GM12892 (cell line): ENCODE data around the gene SRD5A3.

Experiments used
- POLR2A ChIP-seq: IDR thresholded peaks from 2 replicates; pipeline ENCODE4 v1.6.1; 2011; ENCODE audit warnings: low read depth, low read length, control low read depth
- POLR2AphosphoS5 ChIP-seq: IDR thresholded peaks from 2 replicates; pipeline ENCODE4 v1.6.1; 2011; ENCODE audit warnings: low read depth, low read length, control low read depth

DNA sequence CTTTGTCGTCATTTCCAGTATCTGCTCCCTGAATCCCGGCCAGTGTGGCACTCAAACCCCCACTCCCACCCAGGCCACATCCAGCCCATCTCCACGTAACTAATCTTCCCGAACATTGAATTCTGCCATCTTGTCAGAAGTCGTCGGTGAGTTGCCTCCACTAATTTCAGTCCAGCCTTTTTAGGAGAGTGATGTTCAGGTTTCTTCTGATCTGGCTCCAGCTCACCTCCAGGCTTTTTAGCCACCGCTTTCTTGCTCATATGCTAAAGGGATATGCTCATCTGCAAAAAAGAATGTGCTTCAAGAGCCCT is 51.0 kb downstream of the SRD5A3 start:
- no peak for TF ChIP-seq POLR2AphosphoS5
- no peak for TF ChIP-seq POLR2A
